Stimulated activated CD8-positive, alpha-beta memory T cell treated with anti-CD3 and anti-CD28 coated beads, Interleukin-7, amount 100 ng/mL, for 48 hours (primary cell): ENCODE measurements around the gene KCNQ2.

ENCODE experiments used
- DNase-seq, 2 donors: peaks; one replicate each; pipeline ENCODE4 v3.0.0-alpha.2; 2020; ENCODE audit warnings: low read depth in 1 of 2; ENCODE audit errors: extremely low read depth in 1 of 2

The KCNQ2 gene

GRCh38 chr20:63372971-63373885 is 99.2 kb downstream of the KCNQ2 start:
- no peak for DNase-seq

GRCh38 chr20:63371291-63371865 is 101.1 kb downstream of the KCNQ2 start:
- no peak for DNase-seq

- DNase-seq, result no peak
Measured at GRCh38 chr20:63370618-63371187, 101.8 kb downstream of the KCNQ2 start.

- DNase-seq, result no peak
Measured at GRCh38 chr20:63369724-63370617, 102.5 kb downstream of the KCNQ2 start.

DNA sequence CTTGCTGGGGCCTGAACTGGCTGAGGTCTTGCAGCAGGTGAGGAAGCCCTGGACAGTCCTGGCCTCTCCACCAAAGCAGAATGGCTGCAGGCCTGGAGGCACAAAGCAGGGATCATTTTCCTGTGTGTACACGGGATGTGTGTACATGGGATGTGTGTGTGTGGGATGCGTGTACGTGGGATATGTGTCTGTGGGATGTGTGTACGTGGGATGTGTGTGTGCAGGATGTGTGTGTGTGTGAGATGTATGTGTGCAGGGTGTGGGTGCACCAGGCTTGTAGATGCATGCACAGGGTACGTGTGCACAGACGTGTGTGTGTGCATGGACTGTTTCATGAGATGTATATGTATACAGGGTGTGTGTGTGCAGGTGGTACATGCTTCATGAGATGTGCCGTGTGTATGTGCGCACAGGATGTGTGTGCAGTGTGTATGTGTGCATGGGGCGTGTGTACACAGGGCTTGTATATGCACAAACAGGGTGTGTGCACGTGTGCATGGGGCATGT is 103.4 kb downstream of the KCNQ2 start:
- no peak for DNase-seq

DNA sequence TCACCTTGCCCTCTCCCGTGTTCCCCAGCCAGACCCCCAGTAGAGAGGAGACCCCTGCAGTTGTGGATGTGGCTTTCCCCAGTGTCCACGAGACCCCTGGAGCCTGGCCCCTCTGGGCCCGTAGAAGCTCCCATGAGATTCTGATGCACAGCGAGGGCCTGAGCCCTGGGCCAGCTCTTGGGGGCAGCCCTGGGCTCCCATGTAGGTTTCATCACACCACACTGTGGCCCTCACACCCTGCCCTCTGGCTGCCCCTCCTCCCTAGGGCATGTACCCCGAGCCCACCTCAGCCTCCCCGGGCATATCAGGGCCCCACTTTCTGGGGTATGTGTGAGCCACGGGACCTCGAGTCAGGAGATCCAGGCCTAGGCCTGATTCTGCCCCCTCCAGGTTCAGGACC is 104.3 kb downstream of the KCNQ2 start:
- no peak for DNase-seq

DNA sequence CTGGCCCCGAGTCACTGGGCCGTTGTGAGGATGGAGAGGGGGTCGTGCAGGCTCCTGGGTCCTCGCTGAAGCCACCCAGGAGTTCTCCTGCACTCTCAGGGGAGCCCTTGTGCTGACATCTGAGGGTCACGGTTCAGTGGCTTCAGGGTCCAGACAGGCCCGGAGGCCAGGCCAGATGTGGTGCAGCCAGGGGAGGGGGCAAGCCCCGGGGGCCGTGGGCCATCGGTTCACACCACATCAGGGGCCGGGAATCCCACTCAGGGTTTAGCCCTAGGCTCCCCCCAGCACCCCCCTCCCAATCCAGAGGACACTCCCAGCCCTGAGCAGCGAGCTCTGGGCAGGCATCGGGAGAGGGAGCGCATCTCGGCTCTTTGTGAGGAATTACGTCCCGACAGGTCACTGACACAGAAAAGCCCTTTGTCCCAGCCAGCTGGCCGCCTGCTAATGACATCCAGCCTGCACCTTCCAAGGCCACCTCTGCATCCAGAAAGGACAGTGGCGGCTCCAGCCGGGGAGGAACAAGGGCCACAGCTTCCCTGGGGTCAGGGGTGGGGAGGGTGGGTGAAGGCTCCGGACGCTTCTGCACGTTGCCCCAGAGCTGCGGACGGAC is 104.9 kb downstream of the KCNQ2 start:
- no peak for DNase-seq

DNA sequence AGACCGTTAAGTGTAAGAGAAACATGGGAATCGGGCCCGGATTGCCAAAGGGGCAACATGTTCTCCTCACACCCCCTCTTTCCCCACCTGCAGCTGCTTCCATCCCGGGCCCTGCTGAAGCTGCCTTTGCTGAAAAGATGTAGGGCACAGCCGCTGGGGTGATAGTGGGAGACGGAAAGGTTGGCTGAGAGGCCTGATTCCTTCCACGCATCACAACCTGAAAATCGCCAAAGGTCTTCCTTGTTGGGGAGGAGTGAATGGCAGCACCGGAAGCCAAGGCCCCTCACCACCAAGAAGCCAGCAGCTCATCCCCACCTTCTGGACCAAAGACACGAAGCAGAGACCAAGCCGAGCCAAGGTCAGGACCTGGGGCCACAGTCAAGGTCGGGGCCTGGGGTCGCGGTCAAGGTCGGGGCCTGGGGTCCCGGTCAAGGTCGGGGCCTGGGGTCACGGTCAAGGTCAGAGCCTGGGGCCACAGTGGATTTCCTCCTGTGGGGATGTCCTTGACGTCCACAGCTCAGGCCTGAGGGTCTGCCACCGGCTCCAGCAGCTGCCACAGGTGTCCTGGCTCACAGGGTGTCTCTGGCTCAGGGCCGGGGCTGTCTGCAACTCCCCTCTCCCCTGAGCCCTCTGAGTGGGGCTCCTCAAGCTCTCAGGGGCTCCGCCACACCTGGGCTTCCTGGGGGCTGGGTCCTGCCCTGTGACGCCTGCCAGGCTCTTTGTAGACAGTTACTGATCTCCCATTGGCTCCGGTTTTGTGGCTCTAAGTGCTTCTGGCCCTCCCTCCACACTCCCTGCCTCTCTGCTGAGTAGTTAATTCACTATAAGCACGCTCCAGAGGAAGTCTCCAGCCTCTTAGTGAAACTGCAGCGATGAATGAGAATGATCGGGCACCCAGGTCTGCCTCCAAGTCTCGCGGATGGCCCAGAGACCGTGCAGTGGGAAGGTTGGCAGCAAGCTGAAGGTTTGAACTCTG is 105.8 kb downstream of the KCNQ2 start:
- no peak for DNase-seq

DNA sequence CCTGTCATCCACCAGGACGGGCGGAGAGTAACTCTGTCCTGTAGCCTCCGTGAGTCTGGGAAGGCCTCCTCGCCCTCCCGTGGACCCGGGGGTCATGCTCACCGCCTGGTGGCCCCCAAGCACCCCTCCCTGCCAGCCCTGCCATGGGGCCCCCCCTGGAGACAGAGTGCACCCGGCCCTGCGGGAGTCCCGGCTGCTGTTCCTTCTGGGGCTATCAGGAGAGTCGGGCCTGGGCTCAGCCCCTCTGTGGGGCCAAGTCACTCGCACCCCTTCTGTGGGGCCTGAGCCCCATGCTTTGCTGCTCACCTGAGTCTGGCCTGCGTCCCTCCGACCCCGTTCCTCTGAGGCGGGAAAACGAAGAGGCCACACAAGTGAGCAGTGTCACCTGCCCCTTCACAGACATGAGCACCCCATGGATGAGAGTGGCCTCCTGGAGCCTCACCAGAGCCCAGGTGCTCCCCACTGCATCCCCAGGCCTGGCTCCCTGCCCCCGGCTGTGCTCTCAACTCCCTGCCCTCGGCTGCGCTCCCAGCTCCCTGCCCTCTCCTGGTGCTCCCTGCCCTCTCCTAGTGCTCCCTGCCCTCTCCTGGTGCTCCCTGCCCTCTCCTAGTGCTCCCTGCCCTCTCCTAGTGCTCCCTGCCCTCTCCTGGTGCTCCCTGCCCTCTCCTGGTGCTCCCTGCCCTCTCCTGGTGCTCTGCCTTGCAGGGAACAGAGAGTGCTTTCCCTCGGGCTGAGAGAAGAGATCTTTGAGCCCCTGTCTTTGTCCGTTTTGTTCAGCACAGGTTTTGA is 106.7 kb downstream of the KCNQ2 start:
- DNase-seq, result no peak

- DNase-seq, result no peak
Measured at GRCh38 chr20:63364801-63365585, 107.5 kb downstream of the KCNQ2 start.

DNA sequence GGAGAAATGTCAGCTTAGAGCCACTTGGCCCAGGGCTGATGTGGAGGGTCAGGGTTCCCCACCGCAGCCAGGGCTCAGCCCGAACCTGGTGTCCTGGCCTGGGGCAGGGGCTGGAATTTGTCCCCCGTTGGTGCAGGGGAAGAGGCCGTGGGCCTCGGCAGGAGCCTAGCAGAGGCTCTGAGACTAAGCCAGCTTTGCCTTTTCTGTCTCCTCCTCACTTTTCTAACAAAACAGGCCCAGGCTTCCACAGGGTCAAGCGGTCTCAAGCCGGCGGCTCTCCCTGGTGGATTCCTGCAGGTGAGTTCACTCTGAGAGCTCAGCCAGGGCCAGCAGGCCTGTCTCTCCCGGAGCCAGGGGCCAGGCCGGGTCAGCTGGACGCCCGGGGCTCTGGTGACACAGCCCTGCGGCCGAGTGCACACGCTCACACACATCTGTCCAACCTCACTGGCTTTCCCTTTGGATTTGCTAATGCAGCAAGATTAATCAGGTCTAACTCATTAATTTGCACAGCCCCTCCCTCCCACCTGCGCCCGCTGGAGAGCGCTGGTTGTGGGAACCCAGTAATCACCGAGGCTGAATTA is 108.4 kb downstream of the KCNQ2 start:
- no peak for DNase-seq

- DNase-seq, result no peak
Measured at GRCh38 chr20:63363013-63363957, 109.2 kb downstream of the KCNQ2 start.

DNA sequence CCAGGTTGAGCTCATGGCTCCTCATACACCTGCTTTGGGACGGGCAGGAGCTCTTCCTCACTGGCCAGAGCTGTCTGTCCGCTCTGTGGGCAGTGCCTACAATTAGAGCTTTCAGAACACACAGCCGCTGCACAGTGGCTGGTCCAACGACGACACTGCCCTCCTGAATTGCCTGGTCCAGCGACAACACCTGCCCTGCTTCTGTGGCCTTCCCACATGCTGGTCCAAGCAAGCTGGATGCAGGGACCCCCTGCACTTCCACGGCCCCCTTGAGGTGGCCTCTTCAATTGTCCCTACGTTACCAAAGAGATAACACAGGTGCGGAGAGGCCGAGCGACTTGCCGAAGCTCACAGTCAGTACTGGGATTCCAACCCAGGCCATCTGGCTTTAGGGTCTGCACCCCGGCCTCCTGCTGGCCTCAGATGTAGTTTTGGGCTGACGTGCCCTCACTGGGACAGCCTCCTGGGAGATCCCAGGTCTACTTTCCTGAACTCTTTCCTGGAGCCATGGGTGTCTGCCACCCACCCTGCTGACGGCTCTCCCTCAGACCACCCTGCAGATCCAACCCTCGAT is 109.9 kb downstream of the KCNQ2 start:
- no peak for DNase-seq

- no peak for DNase-seq
Measured at GRCh38 chr20:63361519-63362435, 110.7 kb downstream of the KCNQ2 start.
